Omental fat pad (tissue), 4 donors: ENCODE results near the gene SPRYD3. TPM values are rescaled to one million over a fixed set of nuclear protein-coding genes. Genes with fewer than 3 reads are reported as not detected.

Experiments used
- ATAC-seq: fragments of 150-250 bp; one replicate; pipeline ENCODE4 v1.9.1; 2016; ENCODE audit warnings: mild to moderate bottlenecking, moderate library complexity; ENCODE audit not compliant: low FRiP score
- DNase-seq: peaks from one replicate; pipeline ENCODE4 v3.0.0-alpha.2; 2019; ENCODE audit warnings: low spot score
- total RNA-seq, 4 donors: library from RNA; depleted of rRNA; stranded (reverse); fragments of >200 nt; gene quantifications; one replicate each; pipeline ENCODE4 v1.1.0, GENCODE V29; 2016
- TF ChIP-seq, protein P1 (sequence below), 3 donors: fragments of 450-650 bp; IDR thresholded peaks; one replicate each; pipeline ENCODE4 v1.5.1; 2016 to 2017; ENCODE audit warnings: antibody characterized with exemption in 3 of 3, mild to moderate bottlenecking in 3 of 3, moderate library complexity in 2 of 3

The SPRYD3 gene
- total RNA-seq, 4 donors from 2014 or later, result 31.5 to 42.3 (median 36.3) TPM

GRCh38 chr12:53100466-53101151, 21.4 kb upstream of the SPRYD3 start:
- no peak for ATAC-seq
- TF ChIP-seq, protein P1, sequence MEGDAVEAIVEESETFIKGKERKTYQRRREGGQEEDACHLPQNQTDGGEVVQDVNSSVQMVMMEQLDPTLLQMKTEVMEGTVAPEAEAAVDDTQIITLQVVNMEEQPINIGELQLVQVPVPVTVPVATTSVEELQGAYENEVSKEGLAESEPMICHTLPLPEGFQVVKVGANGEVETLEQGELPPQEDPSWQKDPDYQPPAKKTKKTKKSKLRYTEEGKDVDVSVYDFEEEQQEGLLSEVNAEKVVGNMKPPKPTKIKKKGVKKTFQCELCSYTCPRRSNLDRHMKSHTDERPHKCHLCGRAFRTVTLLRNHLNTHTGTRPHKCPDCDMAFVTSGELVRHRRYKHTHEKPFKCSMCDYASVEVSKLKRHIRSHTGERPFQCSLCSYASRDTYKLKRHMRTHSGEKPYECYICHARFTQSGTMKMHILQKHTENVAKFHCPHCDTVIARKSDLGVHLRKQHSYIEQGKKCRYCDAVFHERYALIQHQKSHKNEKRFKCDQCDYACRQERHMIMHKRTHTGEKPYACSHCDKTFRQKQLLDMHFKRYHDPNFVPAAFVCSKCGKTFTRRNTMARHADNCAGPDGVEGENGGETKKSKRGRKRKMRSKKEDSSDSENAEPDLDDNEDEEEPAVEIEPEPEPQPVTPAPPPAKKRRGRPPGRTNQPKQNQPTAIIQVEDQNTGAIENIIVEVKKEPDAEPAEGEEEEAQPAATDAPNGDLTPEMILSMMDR (IDR thresholded peaks at IDR 0.05), result no peak
- DNase-seq, result no peak

DNA sequence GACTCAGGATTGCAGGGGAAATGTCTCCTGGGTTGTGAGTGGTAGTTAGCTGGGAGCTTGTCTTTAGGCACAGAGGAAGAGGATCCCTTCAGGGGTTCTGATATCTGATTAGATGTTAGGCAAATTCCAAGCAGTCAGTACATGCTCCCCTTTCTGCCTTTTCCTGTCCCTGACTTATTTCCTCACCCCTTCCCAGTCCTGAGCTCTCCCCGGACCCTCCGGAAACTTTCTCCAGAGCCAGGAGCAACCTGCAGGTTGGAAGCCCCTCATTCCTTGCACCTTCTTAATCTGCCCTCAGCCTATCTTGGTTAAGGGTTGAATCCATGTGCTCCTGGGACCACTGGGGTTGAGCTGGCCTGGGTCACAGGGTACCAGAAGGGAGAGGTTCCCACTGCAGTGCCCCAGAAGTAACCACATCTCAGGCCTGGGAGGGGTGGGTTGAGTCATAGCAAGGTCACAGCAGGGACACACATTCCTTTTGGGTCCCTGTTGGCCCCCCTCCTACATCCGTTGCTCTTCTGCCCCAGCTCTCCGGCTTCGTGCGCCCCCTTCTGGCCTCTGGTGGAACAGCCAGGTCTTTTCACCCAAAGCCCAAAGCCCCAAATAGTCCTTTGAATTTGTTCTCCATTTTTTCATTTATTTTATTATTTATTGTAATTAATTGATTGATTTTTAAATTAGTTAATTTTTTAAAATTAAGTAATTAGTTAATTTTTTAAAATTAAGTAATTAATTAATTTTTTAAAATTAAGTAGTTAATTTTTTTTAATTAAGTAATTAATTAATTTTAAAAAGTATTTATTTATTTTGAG, 20.1 kb upstream of the SPRYD3 start:
- DNase-seq (peak; percentile 96), ATAC-seq (peak; percentile 76)
- TF ChIP-seq, protein P1 (IDR thresholded peaks at IDR 0.05), result peak in 2 of 3 donors; percentile 61 to 97

DNA sequence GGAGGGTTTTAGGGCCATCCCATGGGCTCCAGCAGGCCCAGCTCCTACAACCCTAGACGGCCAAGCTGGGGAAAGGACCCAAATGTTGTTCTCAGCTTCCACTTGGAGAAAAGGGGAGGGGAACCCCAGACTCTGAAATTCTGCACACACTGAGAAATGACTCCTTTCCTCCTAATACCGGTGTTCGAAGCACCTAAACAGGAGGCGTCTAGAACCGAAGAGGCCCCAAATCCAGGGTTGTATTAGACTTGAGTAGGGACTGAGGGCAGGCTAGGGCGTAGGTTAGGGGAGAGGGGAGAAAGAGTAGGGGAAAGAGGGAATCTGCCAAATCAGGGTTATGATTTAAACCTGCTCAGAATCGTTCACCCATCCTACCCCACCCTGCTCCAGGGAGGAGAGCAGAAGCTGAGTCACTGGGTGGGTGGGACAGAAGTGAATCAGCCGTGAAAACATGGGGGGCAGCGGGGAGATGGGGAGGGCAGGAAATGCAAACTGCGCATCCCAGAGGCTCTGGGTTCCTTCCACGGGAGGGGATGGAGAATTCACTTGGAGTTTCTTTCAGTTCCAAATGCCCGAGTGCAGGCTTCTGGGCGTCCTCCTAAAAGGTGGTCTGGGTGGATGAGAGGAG, 19.3 kb upstream of the SPRYD3 start:
- DNase-seq (no peak), ATAC-seq (peak; percentile 69)
- TF ChIP-seq, protein P1 (IDR thresholded peaks at IDR 0.05), result no peak

GRCh38 chr12:53097564-53098353, 18.6 kb upstream of the SPRYD3 start, which contains the start of gene IGFBP6:
TSS of gene IGFBP6 (plus strand) at chr12:53097667. CDS start at chr12:53097718, 51 bp downstream.
- no peak for DNase-seq
- TF ChIP-seq, protein P1 (IDR thresholded peaks at IDR 0.05), result no peak
- peak; percentile 51 for ATAC-seq

GRCh38 chr12:53097207-53097563, 18.0 kb upstream of the SPRYD3 start:
- TF ChIP-seq, protein P1 (IDR thresholded peaks at IDR 0.05), result no peak
- no peak for DNase-seq
- peak; percentile 6 for ATAC-seq

DNA sequence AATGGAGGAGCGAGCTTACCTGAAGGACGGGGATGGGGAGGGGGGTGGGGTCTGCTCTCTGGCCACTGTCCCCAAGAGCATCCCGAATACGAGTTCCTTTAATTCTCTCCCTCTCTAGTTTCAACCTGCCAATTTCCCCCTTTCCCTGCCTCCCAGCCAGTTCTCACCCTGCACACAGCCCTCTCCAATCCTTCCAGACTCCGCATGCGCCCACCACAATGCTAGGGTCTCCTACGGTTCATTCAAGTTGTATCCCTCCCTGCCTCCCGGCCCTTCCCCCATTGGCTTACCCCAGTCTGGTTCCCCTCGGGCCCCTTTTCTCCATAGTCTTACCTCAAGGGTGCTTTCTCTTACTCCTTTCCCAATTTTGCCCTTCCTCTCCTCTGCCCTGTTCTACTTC, 17.6 kb upstream of the SPRYD3 start:
- DNase-seq (no peak), ATAC-seq (no peak)
- TF ChIP-seq, protein P1 (IDR thresholded peaks at IDR 0.05), result no peak
